Measurements from ENCODE around the gene STRN. TPM values are rescaled to one million over a fixed set of nuclear protein-coding genes. Genes with fewer than 3 reads are reported as not detected.

STRN gene
- total RNA-seq, 1 donor from 2014 or later, result 8.0 TPM

DNA sequence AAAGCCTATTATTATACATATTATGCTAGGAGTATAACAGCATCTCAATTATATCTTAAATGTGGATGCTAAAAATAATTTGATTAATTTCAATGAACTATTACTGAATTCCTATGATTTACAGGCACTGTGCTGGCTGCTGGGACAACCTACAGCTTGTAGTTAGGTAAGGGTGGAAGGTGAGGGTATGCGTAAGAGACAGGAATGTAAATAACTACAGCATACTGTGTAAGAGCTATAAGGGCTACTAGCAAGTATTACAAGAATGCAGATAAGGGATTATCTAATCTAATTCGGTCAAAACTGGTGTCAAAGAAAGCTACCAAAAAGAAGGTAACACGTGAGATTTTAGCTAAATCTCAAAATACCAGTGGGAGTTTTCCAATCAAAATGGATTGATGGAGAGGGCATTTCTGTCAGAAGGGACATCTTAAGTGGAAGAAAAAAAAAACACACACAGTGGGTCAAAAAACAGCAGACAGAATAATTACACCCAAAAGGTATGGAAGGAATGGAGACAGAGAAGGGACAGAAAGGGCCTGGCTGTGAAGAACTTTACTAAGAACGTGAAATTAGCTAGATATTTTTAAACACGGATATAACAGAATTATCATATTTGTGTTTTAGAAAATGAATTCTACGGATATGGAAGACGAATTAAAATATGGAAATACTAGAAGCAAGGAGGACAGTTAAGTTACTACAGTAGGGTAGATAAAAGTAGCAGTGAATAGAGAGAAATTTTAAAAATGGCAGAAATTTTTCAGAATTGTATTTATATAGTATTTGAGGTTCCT is 47.1 kb downstream of the STRN start:
- no peak for DNase-seq (ENCODE audit: low read depth)
- TF ChIP-seq, protein P1, sequence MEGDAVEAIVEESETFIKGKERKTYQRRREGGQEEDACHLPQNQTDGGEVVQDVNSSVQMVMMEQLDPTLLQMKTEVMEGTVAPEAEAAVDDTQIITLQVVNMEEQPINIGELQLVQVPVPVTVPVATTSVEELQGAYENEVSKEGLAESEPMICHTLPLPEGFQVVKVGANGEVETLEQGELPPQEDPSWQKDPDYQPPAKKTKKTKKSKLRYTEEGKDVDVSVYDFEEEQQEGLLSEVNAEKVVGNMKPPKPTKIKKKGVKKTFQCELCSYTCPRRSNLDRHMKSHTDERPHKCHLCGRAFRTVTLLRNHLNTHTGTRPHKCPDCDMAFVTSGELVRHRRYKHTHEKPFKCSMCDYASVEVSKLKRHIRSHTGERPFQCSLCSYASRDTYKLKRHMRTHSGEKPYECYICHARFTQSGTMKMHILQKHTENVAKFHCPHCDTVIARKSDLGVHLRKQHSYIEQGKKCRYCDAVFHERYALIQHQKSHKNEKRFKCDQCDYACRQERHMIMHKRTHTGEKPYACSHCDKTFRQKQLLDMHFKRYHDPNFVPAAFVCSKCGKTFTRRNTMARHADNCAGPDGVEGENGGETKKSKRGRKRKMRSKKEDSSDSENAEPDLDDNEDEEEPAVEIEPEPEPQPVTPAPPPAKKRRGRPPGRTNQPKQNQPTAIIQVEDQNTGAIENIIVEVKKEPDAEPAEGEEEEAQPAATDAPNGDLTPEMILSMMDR (conservative IDR thresholded peaks at IDR 0.05; ENCODE audit: low read depth, low read length), result no peak
- H3K4me3 ChIP-seq (ENCODE audit: low read depth, low read length), result no peak overlapping the region

DNA sequence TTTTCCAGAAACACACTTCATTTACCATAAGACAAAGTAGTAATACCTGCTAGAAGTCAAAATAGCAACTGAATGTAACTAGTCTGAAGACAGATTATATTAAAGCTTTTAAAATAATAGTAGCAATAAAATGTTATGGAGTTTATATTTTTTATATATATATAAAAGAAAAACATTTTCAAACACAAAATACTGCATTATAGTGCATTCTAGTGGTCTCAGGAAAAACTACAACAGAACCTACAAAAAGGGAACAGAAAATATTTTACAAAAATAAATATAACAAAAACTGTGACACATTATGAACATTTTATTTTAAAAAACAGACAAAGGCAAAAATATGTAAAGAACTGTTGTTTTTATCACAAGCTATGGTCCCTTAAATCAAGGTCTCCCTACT is 48.0 kb downstream of the STRN start:
- TF ChIP-seq, protein P1 (conservative IDR thresholded peaks at IDR 0.05; ENCODE audit: low read depth, low read length), result no peak
- no peak overlapping the region for H3K4me3 ChIP-seq (ENCODE audit: low read depth, low read length)
- DNase-seq (ENCODE audit: low read depth), result no peak

DNA sequence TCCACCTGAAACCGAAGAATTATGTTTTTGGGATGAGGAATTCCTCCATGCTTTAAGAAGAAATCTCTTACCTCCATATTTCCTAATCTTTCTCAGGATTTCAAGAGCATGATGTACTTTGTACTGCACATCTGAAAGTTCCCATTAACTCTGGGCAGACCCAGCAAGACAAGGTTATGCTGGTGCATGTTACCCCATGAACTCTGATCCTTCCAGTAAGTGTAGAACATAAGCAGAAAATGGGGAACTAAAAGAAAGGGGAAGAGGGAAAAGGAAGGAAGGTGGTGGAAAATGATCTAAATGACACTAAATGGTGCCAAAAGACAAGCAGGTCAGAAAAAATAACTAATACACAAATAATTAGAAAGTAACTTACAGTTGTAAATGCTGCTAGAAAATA is 50.7 kb downstream of the STRN start:
- DNase-seq (ENCODE audit: low read depth), result no peak
- TF ChIP-seq, protein P1 (conservative IDR thresholded peaks at IDR 0.05; ENCODE audit: low read depth, low read length), result no peak
- no peak overlapping the region for H3K4me3 ChIP-seq (ENCODE audit: low read depth, low read length)

DNA sequence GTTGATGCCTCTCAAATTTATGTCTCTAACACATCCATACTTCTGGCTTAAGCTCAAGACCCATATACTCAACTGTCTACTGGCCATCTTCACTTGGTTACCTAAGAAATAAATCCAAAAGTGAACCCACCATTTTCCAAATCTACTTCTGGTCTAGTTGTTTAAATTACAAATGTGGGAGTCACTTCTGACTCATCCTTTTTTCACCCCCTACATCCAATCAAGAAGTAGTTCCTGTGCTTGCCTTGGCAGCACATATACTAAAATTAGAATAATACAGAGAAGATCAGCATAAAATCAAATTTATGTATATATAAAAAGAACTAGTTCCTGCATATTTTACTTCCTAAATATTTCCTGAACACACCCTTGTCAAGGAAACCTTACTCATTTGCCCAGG is 53.6 kb downstream of the STRN start:
- no peak for DNase-seq (ENCODE audit: low read depth)
- no peak overlapping the region for H3K4me3 ChIP-seq (ENCODE audit: low read depth, low read length)
- TF ChIP-seq, protein P1 (conservative IDR thresholded peaks at IDR 0.05; ENCODE audit: low read depth, low read length), result no peak

DNA sequence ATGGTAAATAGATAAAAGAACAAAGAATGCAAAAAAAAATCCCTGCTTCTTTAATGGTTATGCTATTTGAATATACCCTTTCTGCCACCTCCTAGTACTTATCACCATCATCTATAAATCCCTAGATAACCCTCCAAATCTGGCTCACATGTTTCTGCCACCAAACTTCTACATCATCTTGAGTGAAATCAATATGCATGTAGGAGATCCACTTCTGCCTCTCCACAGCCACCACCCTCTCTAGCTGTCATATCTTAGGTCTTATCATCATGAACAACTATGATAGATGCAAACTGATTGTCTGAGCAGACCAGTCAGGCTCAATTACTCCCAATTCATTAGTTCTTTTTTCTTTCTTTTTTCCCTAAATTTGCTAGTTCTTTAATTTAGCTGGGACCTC is 55.3 kb downstream of the STRN start:
- TF ChIP-seq, protein P1 (conservative IDR thresholded peaks at IDR 0.05; ENCODE audit: low read depth, low read length), result no peak
- no peak overlapping the region for H3K4me3 ChIP-seq (ENCODE audit: low read depth, low read length)
- DNase-seq (ENCODE audit: low read depth), result no peak

DNA sequence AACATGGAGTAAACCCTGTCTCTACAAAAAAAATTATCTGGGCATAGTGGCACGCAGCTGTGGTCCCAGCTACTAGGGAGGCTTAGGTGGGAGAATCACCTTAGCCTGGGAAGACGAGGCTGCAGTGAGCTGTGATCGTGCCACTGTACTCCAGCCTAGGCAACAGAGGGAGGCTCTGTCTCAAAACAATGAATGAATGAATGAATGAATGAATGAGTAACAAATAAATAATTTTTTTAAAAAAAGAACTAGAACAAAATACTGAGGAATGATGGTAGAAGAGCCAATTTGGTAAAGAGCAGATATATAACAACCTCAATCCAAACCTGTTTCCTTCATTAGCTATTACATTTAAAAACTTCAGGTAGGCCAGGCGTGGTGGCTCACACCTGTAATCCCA is 60.1 kb downstream of the STRN start:
- no peak overlapping the region for H3K4me3 ChIP-seq (ENCODE audit: low read depth, low read length)
- TF ChIP-seq, protein P1 (conservative IDR thresholded peaks at IDR 0.05; ENCODE audit: low read depth, low read length), result no peak

DNA sequence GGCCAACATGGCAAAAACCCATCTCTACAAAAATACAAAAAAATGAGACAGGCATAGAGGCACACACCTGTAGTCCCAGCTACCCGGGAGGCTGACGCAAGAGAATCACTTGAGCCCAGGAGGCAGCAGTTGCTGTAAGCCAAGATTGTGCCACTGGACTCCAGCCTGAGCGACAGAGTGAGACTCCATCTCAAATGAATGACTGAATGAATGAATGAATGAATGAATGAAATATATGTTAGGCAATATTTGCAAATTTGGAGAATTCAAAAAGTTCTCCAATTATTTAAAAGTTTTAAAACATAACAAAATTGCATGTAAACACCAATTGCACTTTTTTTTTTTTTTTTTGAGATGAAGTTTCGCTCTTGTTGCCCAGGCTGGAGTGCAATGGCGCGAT is 61.7 kb downstream of the STRN start:
- no peak overlapping the region for H3K4me3 ChIP-seq (ENCODE audit: low read depth, low read length)
- TF ChIP-seq, protein P1 (conservative IDR thresholded peaks at IDR 0.05; ENCODE audit: low read depth, low read length), result no peak

More for the DNA sequence above, 60.1 kb downstream of the STRN start:
- no peak for DNase-seq (ENCODE audit: low read depth)

More for the DNA sequence above, 61.7 kb downstream of the STRN start:
- DNase-seq (ENCODE audit: low read depth), result no peak

Data from epithelial cell of proximal tubule (primary cell).